GM19099 (cell line): ENCODE measurements around the gene LMO7.

Experiments
- POLR2A ChIP-seq: IDR thresholded peaks from 3 replicates; pipeline ENCODE4 v1.6.1; 2011; ENCODE audit warnings: low read depth; ENCODE audit not compliant: insufficient read length; ENCODE audit errors: extremely low read depth

The LMO7 gene

DNA sequence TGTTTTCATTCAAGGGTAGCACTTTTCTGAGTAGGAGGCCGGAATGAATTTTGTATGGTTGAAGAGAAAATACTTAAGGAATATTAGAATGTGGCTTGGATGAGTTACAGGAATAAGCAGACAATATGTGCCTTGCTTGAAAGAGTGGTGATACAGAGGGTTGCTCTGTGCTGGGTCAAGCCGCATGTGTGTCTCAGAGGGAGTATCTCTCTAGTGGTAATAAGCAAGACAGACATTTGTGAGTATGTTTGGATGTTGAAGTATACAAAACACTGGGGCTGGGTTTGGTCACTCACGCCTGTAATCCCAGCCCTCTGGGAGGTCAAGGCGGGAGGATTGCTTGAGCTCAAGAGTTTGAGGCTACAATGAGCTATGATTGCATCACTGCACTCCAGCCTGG lies 103.9 kb downstream of the LMO7 start:
- no peak for TF ChIP-seq POLR2A

DNA sequence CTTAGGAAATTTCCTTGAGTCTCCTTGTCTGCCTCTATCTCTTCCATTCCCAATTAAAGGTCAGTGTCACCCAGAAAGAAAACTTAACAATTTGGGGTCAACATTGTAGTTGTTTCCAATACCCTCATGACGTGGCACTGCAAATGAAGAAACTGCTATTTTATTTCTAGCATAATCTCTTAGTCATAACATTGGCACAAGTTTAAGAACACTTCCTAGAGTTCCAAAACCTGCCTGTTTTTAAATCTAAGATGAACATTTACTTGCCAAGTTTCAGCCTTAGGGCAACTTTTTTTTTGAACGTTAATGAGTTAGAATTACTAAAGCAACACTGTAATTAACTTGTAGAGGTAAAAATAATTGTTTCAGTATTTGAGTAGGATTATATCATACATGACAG lies 108.0 kb downstream of the LMO7 start:
- no peak for TF ChIP-seq POLR2A

DNA sequence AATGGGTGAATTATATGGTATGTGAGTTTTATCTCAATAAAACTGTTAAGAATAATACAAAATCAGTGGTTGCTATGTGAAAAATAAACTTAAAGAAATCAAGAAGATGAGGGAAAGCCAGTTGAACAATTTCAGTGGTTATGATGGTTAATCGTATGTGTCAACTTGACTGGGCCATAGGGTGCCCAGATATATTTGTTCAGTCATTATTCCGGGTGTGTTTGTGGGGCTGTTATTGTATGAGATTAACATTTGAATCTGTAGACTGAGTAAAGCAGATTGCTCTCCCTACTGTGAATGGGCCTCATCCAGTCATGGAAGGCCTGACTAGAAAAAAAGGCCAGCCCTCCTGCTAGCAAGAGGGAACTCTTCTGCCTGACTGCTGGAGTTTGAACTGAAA lies 109.3 kb downstream of the LMO7 start:
- TF ChIP-seq POLR2A = no peak

DNA sequence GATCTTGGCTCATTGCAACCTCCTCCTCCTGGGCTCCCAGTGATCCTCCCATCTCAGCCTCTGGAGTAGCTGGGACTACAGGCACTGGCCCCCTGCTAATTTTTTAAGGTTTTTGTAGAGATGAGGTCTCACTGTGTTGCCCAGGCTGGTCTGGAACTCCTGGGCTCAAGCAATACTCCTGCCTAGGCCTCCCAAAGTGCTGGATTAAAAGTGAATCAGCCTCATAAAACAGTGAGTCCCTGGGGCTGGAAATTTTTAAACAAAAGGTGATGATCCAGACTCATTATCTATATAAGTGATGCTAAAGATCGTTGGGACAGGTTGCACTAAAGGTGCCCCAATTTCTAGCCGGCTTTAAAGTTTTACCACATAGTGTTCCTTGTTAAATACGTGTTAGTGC lies 112.7 kb downstream of the LMO7 start:
- no peak for TF ChIP-seq POLR2A

DNA sequence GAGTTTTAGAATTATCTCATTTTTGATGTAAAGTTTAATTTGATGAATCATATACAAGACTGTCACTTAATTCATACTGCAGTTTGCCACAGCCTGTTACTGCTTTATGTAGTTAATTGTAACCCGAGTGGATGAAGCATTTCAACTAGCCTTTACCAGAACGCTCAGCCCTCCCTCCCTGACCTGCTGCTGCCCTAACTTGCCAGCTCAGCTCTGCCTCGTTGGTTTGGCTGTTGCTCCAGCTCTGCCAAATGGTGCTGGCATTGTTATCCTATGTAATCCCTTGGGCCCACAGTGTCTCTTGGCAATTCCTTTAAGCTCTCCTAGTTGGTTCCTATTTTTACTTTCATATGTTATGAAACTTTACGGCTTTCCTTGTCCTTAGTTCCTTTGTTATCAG lies 113.3 kb downstream of the LMO7 start:
- TF ChIP-seq POLR2A = no peak

DNA sequence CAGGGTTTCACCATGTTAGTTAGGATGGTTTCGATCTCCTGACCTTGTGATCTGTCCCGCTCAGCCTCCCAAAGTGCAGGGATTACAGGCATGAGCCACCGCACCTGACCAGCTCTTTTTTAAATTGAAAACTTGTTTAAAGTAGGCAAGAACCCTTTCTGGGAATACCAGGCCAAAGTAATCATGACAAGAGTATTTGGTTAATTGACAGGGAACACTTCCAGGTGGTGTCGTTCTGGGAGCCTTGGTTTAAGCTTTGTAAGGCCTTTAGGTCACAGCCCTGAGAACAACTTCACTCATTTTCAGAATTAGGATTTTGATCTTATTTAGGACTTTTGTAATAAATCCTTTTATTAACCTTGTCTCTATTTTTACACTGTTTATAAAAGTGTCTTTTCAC lies 115.2 kb downstream of the LMO7 start:
- TF ChIP-seq POLR2A = no peak

DNA sequence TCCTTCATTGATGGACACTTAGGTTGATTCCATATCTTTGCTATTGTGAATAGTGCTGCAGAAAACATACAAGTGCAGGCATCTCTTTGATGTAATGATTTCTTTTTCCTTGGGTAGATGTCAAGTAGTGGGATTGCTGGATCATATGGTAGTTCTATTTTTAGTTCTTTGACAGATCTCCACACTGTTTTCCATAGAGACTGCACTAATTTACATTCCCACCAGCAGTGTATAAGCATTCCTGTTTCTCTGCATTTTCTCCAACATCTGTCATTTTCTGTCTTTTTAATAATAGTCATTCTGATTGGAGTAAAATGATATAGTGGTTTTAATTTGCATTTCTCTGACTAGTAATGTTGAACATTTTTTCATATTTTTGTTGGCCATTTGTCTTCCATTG lies 116.7 kb downstream of the LMO7 start:
- no peak for TF ChIP-seq POLR2A

DNA sequence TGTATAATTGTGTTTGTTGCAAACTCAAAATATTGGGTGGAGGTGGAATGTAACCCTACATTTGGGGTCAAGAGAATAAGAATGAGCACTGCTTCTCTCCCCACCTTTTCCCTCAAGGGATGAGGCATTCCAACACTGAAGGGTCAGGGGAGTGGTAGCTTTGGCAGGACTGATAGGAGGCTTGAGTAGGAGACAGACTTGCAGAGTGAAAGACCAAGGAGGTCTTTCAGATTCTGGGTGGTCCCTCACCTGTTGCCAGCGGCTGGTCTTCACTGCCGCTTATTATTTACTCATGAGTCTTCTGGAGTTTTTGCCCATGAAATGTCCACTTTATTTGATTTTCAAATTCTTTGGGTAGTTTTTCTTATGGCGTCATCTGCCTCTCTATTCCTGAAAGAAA lies 118.8 kb downstream of the LMO7 start:
- no peak for TF ChIP-seq POLR2A

DNA sequence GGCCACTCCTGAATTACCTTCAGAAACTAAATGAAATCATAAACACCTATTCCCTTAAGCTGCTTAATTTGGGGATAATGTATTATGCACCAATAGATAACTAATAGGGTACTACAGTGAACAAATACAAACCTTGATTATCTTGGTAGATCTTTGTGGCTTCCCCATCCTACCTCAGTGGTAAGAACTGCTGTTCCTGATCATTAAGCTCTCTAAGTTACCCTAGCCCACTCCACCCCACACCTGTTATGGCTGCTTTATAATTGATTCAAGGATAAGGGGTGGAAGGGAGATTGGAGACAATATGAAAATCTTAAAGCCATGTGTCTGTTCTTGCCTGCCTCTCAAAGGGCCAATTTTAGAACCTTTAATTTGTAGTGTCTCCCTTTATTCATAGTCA lies 121.2 kb downstream of the LMO7 start:
- no peak for TF ChIP-seq POLR2A

DNA sequence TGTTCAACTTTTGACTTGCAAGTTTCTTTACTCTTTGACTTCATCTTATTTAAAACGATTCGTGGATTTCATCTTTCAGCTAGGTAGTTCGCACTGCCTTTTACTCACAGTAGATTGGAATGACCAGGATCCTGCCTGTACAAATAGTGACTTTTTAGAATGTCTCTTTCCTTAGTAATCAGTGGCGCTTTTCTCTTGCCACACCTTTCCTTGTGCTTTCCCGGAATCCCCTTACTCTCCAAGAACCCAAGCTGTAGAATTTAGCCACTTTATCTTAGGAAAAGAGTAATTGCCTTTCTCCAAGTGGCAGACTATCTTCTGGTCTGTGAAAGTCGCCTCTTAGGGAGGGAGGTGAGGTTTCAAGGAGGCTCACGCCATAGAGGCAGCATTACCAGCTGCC lies 123.4 kb downstream of the LMO7 start:
- TF ChIP-seq POLR2A = no peak

DNA sequence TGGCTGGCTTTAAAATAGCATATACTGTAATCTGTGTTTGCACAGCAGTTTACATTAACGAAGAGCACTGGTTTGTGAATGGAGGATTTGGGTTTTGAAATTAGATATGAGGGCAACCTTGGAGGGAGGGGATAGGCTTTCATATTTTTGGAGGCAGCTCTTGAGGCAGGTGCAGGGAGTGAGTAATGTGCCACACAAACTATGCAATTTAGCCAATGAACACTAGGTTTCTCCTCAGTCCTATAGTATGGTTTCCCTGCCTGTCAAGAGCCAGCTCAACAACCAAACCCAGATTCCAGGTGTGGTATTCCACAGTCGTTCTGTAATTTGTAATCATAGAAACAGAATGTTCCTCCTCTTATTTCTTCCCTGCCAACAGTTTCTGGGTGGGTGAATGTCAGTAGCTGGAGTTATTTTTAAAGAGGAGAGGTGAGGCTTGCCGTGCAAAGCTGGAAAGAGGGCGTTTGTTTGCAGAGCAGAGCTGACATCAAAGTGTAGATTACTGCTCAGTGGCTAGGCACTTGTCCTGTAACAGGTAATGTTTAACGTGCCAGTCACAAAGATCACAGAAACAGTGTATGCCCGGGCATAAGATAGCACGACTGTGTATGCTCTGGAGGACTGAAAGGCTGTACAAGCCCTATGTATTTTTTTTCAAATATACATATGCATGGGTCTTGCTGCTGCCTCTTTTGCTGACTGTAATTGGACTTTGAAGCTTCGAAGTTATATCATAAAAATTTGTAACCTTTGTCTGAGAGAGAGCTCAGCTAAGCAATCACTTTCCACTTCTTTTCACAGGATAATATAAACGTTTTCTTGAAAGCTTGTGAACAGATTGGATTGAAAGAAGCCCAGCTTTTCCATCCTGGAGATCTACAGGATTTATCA lies 124.2 kb downstream of the LMO7 start:
- no peak for TF ChIP-seq POLR2A

DNA sequence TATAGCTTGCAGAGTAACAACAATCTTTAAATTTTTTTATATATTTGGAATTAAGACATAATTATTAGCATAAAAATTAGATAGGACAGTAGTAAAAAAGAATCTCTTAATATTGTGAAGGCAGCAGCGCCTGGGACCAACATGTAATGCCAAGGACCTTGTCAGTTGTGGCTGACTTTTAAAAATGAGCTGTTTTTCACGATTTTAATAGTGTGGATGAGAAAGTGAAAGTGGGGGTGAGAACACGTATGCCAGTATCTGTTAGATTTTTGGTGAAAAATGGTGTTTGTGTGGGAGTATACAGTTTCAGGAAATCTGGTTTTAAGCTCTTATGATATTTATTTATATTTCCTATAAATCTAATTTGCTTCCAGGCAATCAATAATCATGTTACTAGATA lies 125.2 kb downstream of the LMO7 start:
- TF ChIP-seq POLR2A = no peak

DNA sequence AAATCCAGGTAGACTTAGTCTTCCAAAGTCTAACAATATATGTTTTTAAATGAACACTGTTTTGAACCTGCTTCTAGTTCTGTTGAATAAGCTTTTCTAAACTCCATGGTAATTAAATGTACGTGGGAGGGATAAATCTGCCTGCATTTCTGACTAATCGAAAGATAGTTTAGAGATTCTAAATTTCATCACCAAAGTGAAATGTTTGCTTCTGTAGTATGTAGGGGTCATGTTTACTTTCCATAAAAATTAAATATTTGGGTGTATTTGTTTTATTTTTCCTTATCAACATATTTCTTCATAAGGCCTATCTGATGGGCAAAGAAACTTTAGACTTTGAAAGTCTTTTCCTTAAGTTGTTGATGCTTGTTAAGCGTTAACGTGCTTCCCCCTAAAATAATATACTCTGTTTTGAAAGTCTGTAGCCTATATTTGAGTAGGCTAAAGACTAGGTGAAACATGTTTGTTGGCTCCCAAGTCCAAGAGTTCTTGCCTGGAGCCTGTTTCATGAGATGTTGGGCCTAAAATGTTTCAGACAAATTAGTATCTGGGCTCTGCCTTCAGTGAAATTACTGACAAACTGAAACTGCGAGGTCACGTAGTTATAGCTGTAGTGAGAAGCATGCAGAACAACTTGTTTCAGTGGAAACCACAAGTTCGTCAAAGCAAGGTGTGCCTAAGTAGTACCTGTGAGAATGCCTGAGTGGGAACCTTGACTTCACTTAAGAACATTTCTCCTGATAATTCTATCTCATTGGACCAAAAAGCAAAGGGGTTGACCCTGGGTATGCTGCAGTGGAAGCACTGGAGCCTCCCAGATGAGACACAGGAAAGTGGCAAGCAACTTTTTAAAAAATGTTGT lies 126.2 kb downstream of the LMO7 start:
- TF ChIP-seq POLR2A = no peak

DNA sequence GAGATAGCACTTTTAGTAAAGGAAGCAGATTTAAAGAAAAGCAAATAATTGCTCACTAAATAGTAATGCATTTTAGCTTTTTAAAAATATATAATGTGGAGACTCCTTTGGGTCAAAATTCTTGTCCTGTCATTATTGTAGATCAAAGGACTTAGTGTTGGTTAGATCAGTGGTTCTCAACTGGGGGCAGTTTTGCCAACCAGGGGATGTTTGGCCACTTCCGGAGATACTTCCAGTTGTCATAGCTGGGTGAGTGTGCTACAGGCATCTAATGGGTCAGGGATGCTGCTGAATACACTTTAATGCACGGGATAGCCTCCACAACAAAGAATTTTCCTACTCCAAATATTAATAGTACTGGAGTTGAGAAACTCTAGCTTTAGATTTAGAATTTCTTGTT lies 126.8 kb downstream of the LMO7 start:
- TF ChIP-seq POLR2A = no peak

DNA sequence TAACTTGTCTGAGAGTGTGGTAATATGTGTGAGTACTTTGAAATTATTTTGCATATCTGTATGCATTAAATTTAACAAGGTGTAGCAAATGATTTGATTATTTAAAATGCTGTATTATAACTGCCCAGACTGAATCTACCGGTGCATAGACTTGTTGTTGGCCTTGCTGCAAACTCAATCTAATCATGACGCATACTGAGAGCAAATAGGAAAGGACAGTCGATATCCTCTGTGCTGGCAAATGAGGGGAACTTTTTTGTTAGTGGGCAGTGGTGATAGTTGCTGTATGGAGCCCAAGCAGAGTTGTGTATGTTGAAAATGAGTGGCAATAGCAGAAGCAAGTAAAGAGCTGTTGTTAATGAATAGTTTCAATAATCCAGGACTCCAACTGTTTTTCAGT lies 127.4 kb downstream of the LMO7 start:
- no peak for TF ChIP-seq POLR2A
